Activated CD4-positive, CD25-positive, alpha-beta regulatory T cell treated with anti-CD3 and anti-CD28 coated beads, Interleukin-2, amount 50 U/mL, for 72 hours (primary cell): Measurements from ENCODE around the gene IZUMO4.
A peak's percentile ranks its signal among the peaks of the same experiment; 100 is the strongest.

Source experiments
- DNase-seq: peaks from one replicate; pipeline ENCODE4 v3.0.0; 2021

The IZUMO4 gene

DNA sequence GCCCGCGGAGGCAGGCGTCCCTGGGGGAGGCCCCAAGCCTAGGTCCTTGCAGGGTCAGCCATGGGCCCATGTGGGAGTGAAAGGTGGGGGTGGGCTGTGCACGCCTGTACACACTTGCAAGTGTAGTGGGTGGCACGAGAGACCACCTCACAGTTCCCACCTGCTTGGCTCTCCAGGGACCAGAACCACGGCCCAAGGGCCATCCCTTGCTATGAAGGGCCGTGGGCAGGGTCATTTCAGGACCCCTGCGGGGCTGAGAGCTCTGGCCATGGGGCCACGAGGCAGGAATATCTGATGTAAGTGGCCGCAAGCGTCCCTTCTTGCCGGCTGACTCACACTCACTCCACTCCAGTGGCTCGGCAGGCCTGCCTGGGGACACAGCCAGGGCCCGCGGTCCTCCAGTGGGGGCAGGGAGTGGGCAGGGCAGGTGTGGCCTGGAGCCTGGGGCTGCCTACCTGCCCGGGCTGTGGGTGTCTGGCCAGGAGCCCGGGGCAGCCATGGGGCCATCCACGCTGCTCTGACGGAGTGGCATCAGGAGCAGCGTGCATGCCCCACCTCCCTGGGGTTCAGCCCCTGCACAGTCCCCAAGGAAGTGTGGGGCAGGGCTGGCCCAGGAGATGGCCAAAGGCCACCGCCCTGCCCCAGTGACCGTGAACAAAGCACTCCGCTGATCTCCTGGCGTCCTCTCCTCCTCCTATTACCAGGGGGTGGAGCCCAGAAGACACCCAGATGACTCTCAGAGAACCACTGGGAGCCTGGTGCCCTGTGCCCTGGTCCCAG, 37.1 kb upstream of the IZUMO4 start:
- DNase-seq: no peak

DNA sequence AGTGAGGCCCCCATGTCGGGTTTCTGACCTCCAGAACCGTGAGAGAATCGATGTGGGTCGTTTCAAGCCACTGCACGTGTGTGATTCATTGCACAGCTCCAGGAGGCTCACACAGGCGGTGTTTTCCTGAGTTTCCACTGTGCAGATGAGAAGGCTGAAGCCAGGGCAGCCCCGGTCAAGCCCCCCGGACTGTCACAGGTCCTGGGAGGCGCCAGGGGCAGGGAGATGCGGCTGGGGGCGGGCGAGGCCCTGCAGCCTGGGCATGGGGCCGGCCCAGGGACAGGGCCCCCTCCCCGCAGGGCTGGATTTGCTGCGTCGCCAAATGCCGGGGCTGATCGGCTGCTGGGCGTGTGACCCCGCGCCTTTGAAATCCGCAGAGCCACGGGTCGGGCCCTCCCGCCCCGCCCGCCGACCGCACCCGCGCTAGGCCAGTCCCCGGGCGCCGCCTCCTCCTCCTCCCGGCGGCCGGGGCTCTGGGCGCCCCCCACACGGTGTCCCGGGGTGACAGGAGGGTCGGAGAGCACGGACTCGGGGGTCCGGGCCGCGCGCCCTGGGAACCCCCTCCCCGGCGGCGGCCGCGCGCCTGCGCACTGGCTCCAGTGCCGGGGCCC, 35.7 kb upstream of the IZUMO4 start:
- no peak for DNase-seq

DNA sequence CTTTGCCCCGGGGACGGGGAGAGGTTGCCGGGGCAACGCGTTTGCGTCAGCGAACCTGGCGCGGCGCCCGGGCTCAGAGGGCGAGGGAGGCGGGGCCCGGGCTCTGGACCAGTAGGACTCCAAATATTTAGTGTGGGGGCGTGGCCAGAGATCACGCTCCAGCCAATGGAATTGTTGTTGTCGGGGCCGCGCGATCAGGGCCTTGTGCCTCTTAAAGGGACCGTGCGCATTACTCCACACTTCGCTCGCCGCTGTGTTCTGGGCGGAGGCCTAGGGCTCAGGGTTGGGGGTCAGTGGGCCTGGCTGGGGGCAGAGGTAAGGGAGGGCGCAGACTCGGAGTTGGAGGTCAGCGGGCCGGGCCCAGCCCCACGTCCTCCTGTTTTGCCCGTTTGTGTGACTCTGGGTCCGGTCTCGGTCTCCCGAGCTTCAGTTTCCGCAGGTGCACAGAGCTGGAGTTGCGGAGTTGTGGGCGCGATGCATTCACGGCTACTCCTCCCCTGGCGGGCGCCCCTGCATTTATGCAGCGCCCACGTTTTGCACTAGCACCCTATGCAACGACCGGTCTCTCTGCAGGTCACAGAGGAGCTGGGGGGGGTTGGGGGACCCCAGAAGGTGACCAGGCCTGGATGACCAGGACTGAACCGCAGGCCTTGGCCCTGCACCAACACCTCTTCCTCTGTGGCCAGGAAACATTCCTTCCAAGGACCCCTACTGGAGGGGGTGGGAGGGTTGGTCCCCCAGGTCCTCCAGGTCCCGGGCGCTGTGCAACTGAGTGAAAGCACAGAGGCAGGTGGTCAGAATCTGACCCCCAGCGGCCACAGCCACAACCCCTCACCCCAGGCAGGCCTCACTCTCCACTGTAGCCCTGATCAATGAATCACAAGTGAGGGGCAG, 35.0 kb upstream of the IZUMO4 start:
- DNase-seq: peak; percentile 100

DNA sequence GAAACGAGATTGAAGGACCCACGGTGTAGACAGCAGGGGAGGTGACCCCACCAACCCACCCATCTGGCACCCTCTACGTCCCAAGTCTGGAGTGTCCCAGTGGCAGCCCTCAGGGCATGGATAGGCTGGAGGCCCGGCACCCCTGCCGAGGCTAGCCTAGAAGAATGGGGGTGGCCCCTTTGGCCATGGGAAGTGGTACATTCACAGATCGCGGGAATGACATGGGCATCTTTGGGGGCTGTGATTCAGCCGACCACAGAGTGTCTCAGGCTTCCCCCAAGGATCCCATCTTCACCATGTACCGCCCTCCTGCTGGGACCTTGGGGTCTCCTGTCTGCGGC, 34.4 kb upstream of the IZUMO4 start:
- DNase-seq: no peak

DNA sequence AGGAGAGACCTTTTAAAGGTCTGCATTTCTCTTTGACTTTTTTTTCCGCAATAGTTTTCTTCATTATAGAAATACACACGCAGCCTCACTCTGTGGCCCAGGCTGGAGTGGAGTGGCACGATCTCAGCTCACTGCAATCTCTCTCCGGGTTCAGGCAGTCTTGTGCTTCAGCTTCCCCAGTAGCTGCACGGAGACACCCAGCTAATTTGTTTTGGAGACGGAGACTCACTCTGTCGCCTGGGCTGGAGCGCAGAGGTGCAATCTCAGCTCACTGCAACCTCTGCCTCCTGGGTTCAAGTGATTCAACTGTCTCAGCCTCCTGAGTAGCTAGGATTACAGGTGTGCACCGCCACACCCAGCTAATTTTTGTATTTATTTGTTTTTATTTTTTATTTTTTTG, 33.9 kb upstream of the IZUMO4 start:
- no peak for DNase-seq

DNA sequence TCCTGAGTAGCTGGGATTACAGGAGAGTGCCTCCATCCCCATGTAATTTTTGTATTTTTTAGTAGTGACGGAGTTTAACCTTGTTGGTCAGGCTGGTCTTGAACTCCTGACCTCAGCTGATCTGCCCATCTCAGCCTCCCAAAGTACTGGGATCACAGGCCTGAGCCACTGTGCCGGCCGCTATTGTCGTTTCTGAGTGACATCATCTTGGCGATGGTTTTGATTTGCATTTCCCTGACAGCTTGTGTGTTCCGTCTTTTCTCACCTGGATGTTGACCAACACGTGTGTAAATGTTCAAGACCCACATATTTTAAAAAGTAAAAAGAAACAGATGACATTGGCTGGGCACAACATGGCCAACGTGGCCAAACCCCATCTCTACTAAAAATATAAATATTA, 32.9 kb upstream of the IZUMO4 start:
- DNase-seq: no peak

DNA sequence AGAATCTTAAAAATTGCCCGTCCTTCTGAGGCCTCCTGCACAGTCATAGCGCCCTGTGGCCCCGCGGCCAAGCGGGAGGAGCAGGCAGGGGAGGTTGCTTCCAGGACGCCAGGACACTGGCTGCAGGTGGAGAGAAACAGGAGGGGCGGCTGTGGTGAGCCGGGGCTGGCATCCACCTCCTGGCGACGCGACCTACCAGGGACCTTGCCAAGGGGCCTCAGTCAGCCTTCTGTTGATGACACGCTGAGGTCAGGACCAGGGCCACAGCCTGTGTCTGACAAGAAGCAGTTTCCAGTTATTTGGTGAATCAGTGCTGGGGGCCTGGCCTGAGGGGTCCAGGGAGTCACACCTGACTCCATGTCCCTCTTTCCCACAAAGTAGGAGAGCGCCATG, 32.3 kb upstream of the IZUMO4 start:
- no peak for DNase-seq

DNA sequence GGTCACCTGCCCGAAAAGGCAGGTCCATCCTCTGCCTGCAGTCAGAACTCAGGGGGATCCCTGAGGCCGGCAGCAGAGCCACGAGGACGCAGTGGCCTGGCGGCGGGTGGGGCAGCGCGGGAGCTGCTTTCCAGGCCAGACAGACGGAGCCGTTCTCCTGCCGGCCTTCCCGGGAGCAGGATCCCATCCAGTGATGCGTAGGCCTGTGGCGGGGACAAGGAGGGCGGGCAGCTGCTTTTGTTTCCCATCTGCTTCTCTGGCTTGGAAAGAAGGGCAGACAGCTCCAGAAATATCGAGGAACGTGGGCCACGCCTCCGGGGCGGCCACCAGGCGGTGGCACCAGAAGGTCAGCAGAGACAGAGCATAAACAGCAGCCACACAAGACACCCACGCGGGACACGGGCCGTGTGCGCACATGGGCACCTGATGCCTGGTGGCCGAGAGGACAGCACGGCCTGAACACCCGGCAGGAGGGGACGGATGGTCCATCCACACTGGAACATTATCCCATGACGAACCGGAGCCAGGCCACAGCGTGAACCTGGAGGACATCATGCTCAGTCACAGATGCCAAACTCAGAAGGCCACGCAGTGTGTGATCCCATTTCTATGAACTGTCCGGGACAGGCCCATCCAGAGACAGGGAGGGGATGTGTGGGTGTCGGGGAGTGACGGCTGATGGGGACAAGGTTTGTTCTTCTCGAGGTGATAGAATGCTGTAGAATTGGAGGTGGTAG, 31.8 kb upstream of the IZUMO4 start:
- DNase-seq: no peak

GRCh38 chr19:2070436-2070827, 26.3 kb upstream of the IZUMO4 start:
- no peak for DNase-seq

- DNase-seq: no peak
Measured at GRCh38 chr19:2070986-2071673, 25.6 kb upstream of the IZUMO4 start.

DNA sequence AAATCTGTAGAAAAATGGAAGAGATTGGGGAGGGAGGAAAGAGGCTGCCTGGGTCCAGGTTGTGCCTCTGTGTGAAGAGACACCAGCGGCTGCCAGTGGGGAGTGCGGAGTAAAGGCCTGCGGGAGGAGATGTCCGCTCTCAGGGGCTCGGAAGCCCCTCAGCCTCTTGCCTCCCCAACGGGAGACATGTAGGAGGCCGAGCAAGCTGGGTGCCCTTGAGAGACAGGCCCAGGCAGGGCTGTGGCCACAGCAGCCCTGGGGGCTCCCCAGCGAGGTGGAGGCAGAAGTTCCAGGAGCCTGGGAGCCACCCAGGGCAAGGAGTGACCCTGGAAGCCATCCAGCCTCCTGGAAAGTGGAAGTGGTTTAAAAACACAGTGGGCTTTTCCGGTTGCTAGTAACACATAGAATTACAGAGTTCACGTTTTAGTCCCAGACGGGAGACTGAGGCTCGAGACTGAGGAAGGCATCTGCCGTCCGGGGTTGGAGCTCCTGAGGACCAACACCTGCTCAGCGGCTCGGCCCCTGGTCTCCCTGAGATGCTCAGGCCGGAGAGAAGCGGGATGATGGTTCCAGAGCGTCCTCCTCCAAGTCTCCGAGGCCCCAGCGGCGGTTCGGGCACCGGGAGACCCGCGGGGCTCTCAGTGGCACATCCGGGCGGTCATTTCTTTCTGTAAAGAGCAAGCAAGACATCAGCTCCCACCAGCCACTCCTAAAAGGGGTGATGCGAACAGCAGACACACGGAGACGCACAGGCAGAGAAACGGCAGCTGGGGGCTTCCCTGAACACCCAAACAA, 23.8 kb upstream of the IZUMO4 start:
- no peak for DNase-seq

GRCh38 chr19:2076526-2076944, 20.2 kb upstream of the IZUMO4 start:
- no peak for DNase-seq

GRCh38 chr19:2077398-2077797, 19.3 kb upstream of the IZUMO4 start:
- no peak for DNase-seq

DNA sequence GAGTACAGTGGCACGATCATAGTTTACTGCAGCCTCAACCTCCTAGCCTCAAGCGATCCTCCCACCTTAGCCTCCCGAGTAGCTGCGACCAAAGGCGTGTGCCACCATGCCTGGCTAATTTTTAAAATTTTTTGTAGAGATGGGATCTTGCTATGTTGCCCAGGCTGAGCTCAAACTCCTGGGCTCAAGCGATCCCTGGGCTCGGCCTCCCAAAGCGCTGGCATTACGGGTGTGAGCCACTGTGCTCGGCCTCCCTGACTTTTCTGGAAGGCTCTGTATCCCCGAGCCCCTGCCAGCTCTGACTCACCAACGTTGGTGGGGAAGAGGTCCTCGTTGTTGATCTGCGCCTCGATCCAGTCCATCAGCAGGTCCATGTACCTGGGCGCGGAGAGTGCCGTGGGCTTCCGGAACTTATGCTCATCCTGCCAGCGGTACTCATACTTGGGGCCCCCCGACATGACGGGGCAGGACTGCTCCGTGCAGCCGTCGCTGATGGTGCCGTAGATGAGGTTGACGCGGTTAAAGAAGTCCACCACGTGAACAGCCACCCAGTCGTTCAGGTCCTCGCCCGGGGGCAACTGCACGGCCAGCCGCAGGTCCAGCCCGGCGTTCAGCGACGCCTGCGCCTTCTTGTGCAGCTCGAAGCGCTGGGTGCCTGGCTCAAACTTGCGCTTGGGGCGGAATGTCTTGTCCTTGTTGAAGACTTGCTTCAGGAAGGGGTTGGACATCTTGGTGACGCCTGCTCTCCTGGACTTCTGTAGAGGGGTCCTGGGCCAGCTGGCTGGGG, 18.7 kb upstream of the IZUMO4 start:
- DNase-seq: no peak

- DNase-seq: no peak
Measured at GRCh38 chr19:2079076-2079864, 17.4 kb upstream of the IZUMO4 start.

- DNase-seq: no peak
Measured at GRCh38 chr19:2079865-2080301, 16.8 kb upstream of the IZUMO4 start.

DNA sequence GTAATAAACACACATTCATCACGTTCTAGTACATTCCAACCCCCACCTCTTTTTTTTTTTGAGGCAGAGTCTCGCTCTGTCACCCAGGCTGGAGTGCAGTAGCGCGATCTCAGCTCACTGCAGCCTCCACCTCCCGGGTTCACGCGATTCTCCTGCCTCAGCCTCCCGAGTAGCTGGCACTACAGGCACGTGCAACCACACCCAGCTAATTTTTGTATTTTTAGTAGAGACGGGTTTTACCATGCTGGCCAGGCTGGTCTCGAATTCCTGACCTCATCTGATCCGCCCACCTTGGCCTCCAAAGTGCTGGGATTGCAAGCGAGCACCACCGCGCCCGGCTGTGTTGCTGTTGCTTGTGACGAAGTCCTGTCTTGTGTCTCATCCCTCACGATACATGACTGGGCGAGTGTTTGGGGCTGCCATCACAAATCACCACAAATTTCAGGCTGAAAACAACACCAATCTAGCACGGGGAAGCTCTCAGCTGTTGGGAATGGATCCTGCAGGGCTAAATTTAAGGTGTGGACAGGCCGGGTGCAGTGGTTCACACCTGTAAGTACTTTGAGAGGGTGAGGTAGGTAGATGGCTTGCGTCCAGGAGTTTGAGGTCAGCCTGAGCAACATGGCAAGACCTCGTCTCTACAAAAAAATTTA, 16.3 kb upstream of the IZUMO4 start:
- no peak for DNase-seq

DNA sequence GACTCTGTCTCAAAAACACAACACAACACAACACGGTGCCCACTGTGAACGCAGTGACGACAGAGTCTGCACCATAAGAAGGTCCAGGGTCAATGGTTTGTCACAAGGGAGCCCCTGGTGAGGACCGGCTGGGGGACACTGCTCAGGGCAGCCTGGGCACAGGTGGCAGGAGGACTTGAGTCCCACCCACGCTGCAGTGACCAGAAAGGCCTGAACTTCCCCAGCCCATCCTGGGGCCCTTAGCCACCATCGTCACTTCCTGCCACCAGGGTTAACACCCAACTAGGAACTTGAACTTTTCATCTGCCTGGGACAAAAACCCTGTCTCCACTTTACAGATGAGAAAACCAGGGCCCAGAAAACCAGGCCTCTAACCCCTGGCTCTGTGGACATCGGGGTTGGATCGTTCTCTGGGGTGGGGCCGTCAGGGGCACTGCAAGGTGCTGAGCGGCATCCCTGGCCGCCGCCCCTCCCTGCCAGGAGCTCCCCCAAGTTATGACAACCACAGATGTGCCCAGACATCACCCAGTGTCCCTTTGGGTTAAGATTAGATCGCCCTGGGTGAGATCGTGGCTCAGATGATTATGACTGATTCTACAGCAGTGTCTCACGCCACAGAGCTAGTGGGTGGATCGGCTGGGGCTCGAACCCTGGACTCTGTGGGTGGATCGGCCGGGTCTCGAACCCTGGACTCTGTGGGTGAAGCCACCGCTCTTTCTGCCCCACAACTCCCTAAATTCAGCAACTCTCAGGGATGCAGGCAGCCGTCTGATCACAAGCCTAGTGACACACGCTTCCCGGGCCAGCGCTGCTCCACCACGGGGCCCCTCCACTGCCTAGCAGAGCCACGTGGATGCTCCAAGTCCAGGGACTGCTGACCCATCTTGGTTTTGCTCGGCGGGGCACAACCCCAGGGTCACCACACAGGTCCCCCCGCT, 14.6 kb upstream of the IZUMO4 start:
- DNase-seq: peak; percentile 52
